Fibroblast of the aortic adventitia (primary cell): ENCODE measurements around the gene WDR4. TPM values are rescaled to one million over a fixed set of nuclear protein-coding genes. Genes with fewer than 3 reads are reported as not detected.
"Not testable (repeated sequence)": the region's sequence is repeated elsewhere in the genome, so short reads cannot be mapped to it uniquely, and the experiment has no call there.

Source experiments
- DNase-seq: peaks from one replicate; pipeline ENCODE4 v3.0.0-alpha.2; 2010; ENCODE audit warnings: low read depth
- H3K4me3 ChIP-seq: 2 replicates; pipeline ENCODE4 v1.5.1; 2011; ENCODE audit warnings: low read depth, mild to moderate bottlenecking, control low read depth, low read length, moderate library complexity
- total RNA-seq: library from RNA; depleted of rRNA; stranded (reverse); fragments of >200 nt; gene quantifications from 2 replicates; pipeline ENCODE4 v1.2.3, GENCODE V29; 2012; ENCODE audit warnings: low replicate concordance
- TF ChIP-seq, protein P1 (sequence below): IDR thresholded peaks from 2 replicates; pipeline ENCODE4 v1.5.1; 2011; ENCODE audit warnings: mild to moderate bottlenecking, low read length, control low read depth, inconsistent platforms; ENCODE audit not compliant: insufficient read depth

WDR4 gene
- total RNA-seq, 1 donor = 12.8 TPM

- DNase-seq = no peak
- H3K4me3 ChIP-seq = no peak overlapping the region
- TF ChIP-seq, protein P1, sequence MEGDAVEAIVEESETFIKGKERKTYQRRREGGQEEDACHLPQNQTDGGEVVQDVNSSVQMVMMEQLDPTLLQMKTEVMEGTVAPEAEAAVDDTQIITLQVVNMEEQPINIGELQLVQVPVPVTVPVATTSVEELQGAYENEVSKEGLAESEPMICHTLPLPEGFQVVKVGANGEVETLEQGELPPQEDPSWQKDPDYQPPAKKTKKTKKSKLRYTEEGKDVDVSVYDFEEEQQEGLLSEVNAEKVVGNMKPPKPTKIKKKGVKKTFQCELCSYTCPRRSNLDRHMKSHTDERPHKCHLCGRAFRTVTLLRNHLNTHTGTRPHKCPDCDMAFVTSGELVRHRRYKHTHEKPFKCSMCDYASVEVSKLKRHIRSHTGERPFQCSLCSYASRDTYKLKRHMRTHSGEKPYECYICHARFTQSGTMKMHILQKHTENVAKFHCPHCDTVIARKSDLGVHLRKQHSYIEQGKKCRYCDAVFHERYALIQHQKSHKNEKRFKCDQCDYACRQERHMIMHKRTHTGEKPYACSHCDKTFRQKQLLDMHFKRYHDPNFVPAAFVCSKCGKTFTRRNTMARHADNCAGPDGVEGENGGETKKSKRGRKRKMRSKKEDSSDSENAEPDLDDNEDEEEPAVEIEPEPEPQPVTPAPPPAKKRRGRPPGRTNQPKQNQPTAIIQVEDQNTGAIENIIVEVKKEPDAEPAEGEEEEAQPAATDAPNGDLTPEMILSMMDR = no peak
Measured at GRCh38 chr21:42833859-42834725, 45.2 kb downstream of the WDR4 start.

DNA sequence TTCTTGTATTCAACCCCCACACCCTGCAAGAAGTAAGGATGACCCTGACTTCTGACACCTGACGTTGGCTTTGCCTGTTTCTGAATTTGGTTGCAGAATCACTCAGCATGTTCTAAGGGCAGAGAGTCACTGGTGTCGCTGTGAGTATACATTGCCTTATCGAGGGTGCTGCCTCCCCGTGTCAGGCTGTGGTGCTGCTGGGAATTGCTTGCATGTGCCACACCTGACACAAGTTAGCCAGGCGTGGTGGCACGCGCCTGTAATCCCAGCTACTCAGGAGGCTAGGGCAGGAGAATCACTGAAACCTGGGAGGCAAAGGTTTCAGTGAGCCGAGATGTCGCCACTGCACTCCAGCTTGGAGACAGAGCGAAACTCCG, 45.9 kb downstream of the WDR4 start:
- no peak overlapping the region for H3K4me3 ChIP-seq
- TF ChIP-seq, protein P1 = peak; percentile 8
- DNase-seq = no peak

- not testable (repeated sequence) for DNase-seq
Measured at GRCh38 chr21:42832321-42832630, 47.1 kb downstream of the WDR4 start.

DNA sequence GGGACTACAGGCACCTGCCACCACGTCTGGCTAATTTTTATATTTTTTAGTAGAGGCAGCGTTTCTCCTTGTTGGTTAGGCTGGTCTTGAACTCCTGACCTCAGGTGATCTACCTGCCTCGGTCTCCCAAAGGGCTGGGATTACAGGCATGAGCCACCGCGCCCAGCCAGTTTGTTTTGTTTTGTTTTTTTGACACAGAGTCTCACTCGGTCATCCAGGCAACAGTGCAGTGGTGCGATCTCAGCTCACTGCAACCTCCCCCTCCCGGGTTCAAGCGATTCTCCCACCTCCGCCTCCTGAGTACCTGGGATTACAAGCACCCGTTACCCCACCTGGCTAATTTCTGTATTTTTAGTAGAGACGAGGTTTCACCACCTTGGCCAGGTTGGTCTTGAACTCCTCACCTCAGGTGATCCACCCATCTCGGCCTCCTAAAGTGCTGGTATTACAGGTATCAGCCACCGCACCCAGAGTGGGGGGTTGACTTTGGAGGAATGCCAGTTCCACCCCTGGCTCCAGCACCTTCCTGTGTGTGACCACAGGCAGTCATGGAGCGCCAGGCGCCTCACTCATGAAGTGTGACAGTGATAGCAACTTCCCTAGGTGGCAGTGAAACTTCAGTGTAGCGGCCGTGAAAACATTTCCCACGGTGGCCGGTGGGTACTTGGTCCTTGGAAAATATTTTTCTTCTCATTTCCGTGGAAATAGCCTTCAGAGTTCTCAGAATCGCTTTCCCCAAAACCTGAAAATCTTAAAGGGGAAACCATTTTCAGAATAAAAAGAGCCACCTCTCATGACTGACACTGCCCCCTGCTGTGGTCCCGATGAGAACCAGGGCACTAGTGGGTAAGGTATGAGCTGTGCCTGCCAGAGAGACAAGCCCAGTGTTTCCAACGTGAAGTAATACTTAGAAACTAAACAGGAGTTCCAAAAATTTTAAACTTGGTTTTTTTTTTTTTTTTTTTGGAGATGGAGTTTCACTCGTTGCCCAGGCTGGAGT, 48.6 kb downstream of the WDR4 start:
- DNase-seq = no peak
- no peak overlapping the region for H3K4me3 ChIP-seq
- TF ChIP-seq, protein P1 = no peak

More at GRCh38 chr21:42832321-42832630, 47.1 kb downstream of the WDR4 start:
- not testable (repeated sequence) for H3K4me3 ChIP-seq

DNA sequence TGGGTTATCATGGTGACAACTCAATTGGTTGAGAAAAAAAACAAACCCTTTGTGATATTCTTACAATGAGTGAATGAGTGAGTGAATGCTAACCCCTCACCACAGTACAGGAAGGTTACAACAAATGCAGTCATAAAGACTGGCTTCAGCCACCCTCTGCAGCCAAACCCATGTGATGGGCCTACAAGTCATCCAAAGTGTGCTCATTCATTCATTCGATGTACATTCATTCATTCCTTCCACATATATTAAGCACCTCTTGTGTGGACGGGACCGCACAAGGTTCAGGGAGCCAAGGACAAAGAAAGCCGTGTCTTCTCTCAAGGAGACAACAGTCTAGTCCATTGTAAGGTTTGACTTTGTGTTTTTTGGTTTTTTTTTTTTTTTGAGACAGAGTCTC, 49.4 kb downstream of the WDR4 start:
- no peak overlapping the region for H3K4me3 ChIP-seq
- TF ChIP-seq, protein P1 = no peak
- no peak for DNase-seq

GRCh38 chr21:42829417-42829816, 49.9 kb downstream of the WDR4 start:
- no peak overlapping the region for H3K4me3 ChIP-seq
- no peak for DNase-seq
- TF ChIP-seq, protein P1 = no peak

DNA sequence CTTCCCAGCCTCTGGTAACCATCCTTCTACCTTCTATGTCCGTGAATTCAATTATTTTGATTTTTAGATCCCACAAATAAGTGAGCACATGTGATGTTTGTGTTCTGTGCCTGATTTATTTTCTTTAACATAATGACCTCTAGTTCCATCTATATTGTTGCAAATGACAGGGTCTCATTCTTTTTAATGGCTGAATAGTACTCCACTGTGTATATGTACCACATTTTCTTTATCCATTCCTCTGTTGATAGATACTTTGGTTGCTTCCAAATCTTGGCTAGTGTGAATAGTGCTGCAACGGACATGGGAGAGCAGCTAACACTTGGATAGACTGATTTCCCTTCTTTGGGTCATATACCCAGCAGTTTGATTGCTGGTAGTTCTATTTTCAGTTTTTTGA, 51.8 kb downstream of the WDR4 start:
- H3K4me3 ChIP-seq = no peak overlapping the region
- TF ChIP-seq, protein P1 = no peak
- DNase-seq = no peak
